B cell (primary cell): ENCODE data around the gene TMEM156.
"Not testable (repeated sequence)": the region's sequence is repeated elsewhere in the genome, so short reads cannot be mapped to it uniquely, and the experiment has no call there.

Source experiments
- EZH2 ChIP-seq: IDR thresholded peaks from 2 replicates; pipeline ENCODE4 v1.6.1; 2012; ENCODE audit warnings: borderline replicate concordance, low read depth, mild to moderate bottlenecking, moderate library complexity, low read length; ENCODE audit not compliant: insufficient read depth, poor library complexity, severe bottlenecking
- TF ChIP-seq, protein P1 (sequence below): fragments of 200-600 bp; IDR thresholded peaks from one replicate; pipeline ENCODE4 v1.8.0; 2022; ENCODE audit warnings: antibody characterized with exemption, mild to moderate bottlenecking

DNA sequence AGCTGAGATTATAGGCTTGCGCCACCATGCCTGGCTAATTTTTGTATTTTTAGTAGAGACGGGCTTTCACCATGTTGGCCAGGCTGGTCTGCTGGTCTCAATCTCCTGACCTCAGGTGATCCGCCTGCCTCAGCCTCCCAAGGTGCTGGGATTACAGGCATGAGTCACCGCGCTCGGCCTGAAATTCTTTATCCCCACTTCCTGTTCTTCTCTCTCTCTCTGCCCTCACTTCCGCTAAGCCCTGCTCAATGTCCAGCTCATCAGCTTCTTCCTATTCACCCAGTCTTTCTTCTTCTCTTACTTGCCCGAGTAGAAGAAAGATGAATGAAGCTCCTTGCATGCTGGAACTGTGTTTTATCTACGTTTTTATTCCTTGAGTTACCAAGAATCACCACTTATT is 43.9 kb downstream of the TMEM156 start:
- TF ChIP-seq, protein P1, sequence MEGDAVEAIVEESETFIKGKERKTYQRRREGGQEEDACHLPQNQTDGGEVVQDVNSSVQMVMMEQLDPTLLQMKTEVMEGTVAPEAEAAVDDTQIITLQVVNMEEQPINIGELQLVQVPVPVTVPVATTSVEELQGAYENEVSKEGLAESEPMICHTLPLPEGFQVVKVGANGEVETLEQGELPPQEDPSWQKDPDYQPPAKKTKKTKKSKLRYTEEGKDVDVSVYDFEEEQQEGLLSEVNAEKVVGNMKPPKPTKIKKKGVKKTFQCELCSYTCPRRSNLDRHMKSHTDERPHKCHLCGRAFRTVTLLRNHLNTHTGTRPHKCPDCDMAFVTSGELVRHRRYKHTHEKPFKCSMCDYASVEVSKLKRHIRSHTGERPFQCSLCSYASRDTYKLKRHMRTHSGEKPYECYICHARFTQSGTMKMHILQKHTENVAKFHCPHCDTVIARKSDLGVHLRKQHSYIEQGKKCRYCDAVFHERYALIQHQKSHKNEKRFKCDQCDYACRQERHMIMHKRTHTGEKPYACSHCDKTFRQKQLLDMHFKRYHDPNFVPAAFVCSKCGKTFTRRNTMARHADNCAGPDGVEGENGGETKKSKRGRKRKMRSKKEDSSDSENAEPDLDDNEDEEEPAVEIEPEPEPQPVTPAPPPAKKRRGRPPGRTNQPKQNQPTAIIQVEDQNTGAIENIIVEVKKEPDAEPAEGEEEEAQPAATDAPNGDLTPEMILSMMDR: not testable (repeated sequence)
- TF ChIP-seq EZH2: not testable (repeated sequence)
